ENCODE measurements around the gene KRTAP10-3.
A peak's percentile ranks its signal among the peaks of the same experiment; 100 is the strongest.
"Not testable (repeated sequence)": the region's sequence is repeated elsewhere in the genome, so short reads cannot be mapped to it uniquely, and the experiment has no call there.

The KRTAP10-3 gene

GRCh38 chr21:44573630-44574456 is 15.2 kb upstream of the KRTAP10-3 start, which contains the start of gene KRTAP10-4:
KRTAP10-4 (plus strand) TSS chr21:44573729; CDS start chr21:44573759, 30 bp downstream.
- intact Hi-C loops (cut with DNase I): not testable (repeated sequence)
- peak in 2 of 42 donors; percentile 17 to 21 for DNase-seq

- peak in 3 of 42 donors; percentile 20 to 34 (median 27) for DNase-seq
Measured at GRCh38 chr21:44572959-44573583, 14.5 kb upstream of the KRTAP10-3 start.

GRCh38 chr21:44571844-44572782 is 13.5 kb upstream of the KRTAP10-3 start:
- DNase-seq: peak in 3 of 42 donors; percentile 19 to 33 (median 30)
- intact Hi-C loops (cut with DNase I): no loop called here

More at GRCh38 chr21:44572959-44573583, 14.5 kb upstream of the KRTAP10-3 start:
- intact Hi-C loops (cut with DNase I): no loop called here

DNA sequence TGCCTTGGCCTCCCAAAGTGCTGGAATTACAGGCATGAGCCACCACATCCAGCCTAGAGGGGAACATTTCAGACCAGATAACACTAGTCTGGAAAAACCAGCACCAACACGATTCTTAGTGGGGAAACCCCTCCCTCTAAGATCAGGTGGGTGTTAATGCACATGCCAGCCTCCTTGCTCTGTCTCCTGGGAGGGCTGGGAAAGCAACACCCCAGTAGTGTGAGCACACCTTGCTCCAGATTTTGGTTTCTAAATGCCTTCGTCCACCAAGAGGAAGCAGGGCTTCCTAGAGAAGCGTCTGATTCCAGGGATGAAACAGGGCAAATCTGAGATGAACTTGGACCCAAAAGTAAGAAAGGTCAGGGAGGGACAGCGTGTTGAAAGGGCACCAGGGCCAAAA is 12.7 kb upstream of the KRTAP10-3 start:
- intact Hi-C loops (cut with DNase I): no loop called here

DNA sequence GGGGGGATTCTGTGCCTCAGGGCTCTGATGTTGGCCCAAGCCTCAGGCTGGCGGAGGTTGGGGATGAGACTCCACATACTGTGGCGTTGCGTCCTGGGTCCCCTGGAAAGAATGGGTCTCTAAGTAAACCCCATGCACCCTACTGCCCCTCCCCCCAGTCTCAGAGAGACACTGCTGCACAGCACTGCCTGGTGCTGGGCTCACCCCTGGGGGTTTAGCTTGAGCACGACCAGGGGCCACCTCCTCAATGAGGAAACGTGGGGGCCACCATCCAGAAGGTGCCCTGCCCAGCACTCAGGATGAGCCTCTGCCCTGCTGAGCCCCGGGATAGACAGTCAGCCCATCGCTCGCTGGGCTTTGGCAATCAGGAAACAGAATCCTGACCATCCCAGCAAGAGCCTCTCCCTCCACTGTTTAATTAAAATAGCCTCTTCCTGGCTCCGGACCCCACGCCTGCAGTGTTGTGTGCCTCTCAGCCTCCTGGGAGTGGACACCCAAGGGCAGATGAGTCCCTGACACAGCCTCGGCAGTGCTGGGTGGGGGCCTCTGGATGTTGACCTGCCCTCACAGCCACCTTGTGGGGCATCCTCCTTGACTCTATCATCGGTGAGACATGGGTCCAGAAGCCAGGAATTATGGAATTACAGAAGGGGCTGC is 11.4 kb upstream of the KRTAP10-3 start:
- peak in 3 of 42 donors; percentile 8 to 30 (median 10) for DNase-seq
- intact Hi-C loops (cut with DNase I): no loop called here

More for the DNA sequence above, 12.7 kb upstream of the KRTAP10-3 start:
- DNase-seq: peak in 2 of 42 donors; percentile 13 to 17

- DNase-seq: peak in 3 of 42 donors; percentile 19 to 31 (median 30)
Measured at GRCh38 chr21:44568667-44569556, 10.3 kb upstream of the KRTAP10-3 start.

DNA sequence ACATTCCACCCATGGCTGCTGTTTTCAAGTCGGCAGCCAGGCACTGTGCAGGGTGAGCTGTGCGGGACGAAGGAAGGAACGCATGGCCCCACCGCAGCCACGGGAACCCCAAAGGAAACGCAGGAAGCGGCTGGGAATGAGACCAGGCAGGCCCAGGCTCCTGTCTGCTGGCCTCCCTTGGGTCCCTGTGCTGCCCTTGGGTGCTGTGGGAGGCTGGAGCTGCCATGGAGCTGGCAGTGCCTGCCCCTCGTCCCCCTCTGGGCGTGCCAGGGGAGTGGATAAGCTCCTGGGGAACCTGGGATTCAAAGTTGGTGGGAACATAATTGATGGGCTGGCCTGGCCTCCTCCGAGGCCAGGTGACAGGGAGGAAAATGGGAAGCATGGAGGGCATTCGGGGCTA is 9.7 kb upstream of the KRTAP10-3 start:
- intact Hi-C loops (cut with DNase I): no loop called here
- peak in 3 of 42 donors; percentile 16 to 30 (median 18) for DNase-seq

More at GRCh38 chr21:44568667-44569556, 10.3 kb upstream of the KRTAP10-3 start:
- intact Hi-C loops (cut with DNase I): no loop called here

GRCh38 chr21:44567481-44568171 is 9.0 kb upstream of the KRTAP10-3 start:
- peak in 2 of 42 donors; percentile 14 to 27 for DNase-seq
- intact Hi-C loops (cut with DNase I): no loop called here

- intact Hi-C loops (cut with DNase I): no loop called here
Measured at GRCh38 chr21:44566403-44566802, 7.8 kb upstream of the KRTAP10-3 start.

DNA sequence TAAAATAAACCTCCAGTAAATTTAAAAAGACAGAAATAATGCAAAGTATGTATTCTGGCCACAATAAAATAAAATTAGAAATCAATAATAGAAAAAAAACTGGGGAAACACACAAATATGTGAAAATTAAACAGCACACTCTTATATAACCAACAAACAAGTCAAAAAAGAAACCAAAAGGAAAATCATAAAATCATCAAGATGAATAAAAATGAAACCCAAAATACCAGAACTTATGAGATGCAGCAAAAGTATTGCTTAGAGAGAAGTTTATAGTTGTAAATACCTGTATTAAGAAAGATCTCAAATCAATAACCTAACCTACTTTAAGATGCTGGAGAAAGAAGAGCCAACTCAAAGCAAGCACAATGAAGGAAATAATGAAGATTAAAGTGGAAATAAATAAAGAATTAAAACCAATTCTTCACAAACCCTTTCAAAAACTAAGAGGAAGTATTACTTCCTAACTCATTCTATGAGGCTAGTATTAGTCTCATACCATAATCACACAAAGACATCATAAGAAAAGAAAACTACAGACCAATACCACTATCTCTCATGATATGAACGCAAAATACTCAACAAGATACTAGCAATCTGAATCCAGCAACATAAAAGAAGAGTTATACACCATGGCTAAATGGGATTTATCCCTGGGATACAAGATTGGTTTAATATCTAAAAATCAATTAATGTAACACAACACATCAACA is 6.4 kb upstream of the KRTAP10-3 start:
- intact Hi-C loops (cut with DNase I): no loop called here
- DNase-seq: no peak

More at GRCh38 chr21:44566403-44566802, 7.8 kb upstream of the KRTAP10-3 start:
- no peak for DNase-seq

DNA sequence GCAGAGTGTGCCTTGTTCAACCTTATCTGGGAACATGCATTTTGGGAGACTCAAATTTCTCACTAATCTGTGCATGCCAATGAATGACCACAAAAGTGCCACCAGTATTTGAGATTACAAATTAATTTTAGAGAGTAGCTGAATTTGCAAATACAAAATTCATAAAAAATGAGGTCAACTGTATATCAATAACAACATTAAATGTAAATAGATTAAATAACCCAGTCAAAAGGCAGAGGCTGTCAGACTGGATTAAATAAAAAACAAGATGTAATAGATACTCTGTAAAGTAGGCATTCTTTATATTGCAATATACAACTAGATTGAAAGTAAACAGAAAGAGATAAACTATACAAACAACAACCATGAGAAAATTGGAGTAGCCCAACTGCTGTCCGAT is 5.5 kb upstream of the KRTAP10-3 start:
- DNase-seq: no peak
- intact Hi-C loops (cut with DNase I): no loop called here

DNA sequence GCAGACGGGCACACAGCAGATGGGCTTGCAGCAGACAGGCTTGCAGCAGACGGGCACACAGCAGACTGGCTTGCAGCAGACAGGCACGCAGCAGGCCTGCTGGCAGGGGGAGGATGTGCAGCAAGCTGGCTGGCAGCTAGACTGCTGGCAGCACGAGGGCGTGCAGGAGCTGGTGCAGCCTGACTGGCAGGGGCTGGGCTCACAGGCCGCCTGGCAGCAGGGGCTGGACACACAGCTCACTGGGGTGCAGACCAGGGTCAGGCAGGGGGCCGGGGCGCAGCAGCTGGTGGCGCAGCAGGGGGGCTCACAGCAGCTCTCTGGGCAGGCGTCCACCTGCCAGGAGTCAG is 293 bp downstream of the KRTAP10-3 start:
- DNase-seq; intact Hi-C loops (cut with DNase I): not testable (repeated sequence)

GRCh38 chr21:44557491-44558328 is 885 bp downstream of the KRTAP10-3 start:
- DNase-seq: peak in 4 of 42 donors; percentile 12 to 33 (median 26)
- intact Hi-C loops (cut with DNase I): no loop called here

DNA sequence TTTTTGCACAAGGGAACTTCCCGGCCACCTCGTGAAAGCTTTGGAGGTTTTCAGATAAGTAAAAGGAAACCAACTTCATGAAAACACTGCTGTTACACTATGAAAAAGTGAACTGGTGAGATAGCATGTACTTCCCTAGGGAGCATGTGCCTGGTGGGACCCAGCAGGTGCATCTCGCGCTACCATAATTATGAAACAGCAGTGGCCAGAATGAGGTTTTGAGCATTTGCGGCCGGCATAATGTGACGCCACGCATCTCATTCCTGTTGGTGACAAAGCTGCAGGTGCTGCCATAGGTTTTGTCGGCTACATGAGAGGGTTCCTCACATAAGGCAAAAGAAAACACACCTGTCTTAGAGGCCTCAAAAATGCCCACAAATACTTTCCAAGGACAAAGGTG is 1.7 kb downstream of the KRTAP10-3 start:
- peak in 2 of 42 donors; percentile 9 to 25 for DNase-seq
- intact Hi-C loops (cut with DNase I): no loop called here

DNA sequence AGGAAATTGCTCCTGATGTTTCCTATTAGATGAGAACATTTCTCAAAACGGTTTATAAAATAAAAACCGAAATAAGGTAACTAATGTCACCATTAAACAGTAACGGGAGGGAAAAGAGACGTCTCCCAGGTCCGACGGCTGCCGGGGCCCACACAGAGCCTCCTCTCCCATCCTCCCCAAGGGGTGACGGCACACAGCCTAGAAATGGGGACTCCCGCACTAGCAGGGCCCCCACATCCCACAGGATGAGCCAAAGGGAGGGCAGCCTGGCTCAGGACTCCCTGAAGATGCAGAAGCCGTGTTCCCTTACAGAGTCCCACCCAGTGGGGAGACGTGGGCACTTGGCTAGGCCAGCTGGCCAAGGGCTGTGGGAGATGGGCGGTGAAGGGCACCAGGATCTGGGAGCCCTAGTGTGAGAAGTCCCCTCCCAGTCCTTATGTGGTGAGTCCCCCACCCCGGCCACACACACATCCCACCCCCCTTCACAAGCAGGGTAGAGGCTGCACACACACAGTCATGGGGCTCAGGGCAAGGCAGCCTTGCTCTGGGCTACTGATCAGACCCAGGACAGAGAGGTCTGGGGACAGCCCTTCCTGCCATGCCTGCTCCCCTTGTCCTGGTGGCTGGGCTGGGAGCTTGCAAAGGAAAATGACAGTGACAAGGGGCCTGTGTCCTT is 3.3 kb downstream of the KRTAP10-3 start:
- intact Hi-C loops (cut with DNase I): no loop called here
- peak in 6 of 42 donors; percentile 1 to 26 (median 9) for DNase-seq

Data from head of caudate nucleus (tissue), 42 donors.